ENCODE results near the gene NPY1R. TPM values are rescaled to one million over a fixed set of nuclear protein-coding genes. Genes with fewer than 3 reads are reported as not detected.

The NPY1R gene
- total and polyA plus RNA-seq, 3 donors from 2014 or later: 2.4 to 5.9 (median 2.8) TPM

GRCh38 chr4:163295138-163295537, 37.3 kb downstream of the NPY1R start:
- Histone ChIP-seq H3K9me3 (no peaks in the 10 kb centered on the region), H3K4me3 (no peak overlapping the region), H3K4me1 (no peaks in the 10 kb centered on the region), H3K36me3 (ENCODE audit: low read depth, missing control alignments) (no peaks in the 10 kb centered on the region), H3K27ac (no peak overlapping the region), H3K27me3 (no peaks in the 10 kb centered on the region)
- intact Hi-C loops (cut with DNase I; ENCODE audit: low total_unique reads): no loop called here
- TF ChIP-seq, protein P1, sequence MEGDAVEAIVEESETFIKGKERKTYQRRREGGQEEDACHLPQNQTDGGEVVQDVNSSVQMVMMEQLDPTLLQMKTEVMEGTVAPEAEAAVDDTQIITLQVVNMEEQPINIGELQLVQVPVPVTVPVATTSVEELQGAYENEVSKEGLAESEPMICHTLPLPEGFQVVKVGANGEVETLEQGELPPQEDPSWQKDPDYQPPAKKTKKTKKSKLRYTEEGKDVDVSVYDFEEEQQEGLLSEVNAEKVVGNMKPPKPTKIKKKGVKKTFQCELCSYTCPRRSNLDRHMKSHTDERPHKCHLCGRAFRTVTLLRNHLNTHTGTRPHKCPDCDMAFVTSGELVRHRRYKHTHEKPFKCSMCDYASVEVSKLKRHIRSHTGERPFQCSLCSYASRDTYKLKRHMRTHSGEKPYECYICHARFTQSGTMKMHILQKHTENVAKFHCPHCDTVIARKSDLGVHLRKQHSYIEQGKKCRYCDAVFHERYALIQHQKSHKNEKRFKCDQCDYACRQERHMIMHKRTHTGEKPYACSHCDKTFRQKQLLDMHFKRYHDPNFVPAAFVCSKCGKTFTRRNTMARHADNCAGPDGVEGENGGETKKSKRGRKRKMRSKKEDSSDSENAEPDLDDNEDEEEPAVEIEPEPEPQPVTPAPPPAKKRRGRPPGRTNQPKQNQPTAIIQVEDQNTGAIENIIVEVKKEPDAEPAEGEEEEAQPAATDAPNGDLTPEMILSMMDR (IDR thresholded peaks at IDR 0.05): no peak
- no peak for TF ChIP-seq POLR2A (IDR thresholded peaks at IDR 0.05)
- no peak for DNase-seq
- 75 to 89% methylated on average over 3 of the region's 3 CpGs for WGBS, 2 donors

DNA sequence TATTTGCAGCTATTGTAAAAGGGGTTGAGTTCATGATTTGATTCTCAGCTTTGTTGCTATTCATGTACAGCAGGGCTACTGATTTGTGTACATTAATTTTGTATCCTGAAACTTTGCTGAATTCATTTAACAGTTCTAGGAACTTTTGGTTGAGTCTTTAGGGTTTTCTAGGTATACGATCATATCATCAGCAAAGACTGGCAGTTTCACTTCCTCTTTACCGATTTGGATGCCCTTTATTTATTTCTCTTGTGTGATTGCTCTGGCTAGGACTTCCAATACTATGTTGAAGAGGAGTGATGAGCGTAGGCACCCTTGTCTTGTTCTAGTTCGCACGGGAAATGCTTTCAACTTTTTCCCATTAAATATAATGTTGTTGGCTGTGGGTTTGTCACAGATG, 48.1 kb downstream of the NPY1R start:
- H3K27ac ChIP-seq: no peak overlapping the region
- no peak for TF ChIP-seq POLR2A (IDR thresholded peaks at IDR 0.05)
- TF ChIP-seq, protein P1 (IDR thresholded peaks at IDR 0.05): no peak
- no peaks in the 10 kb centered on the region for H3K9me3 ChIP-seq
- no peaks in the 10 kb centered on the region for H3K4me1 ChIP-seq
- H3K27me3 ChIP-seq: no peaks in the 10 kb centered on the region
- intact Hi-C loops (cut with DNase I; ENCODE audit: low total_unique reads): no loop called here
- H3K36me3 ChIP-seq (ENCODE audit: low read depth, missing control alignments): no peaks in the 10 kb centered on the region
- no peak overlapping the region for H3K4me3 ChIP-seq
- 90 to 91% methylated on average over 5 of the region's 5 CpGs for WGBS, 2 donors
- DNase-seq: no peak

GRCh38 chr4:163280703-163281519, 51.5 kb downstream of the NPY1R start:
- no peaks in the 10 kb centered on the region for H3K4me1 ChIP-seq
- DNase-seq: no peak
- H3K27me3 ChIP-seq: no peaks in the 10 kb centered on the region
- intact Hi-C loops (cut with DNase I; ENCODE audit: low total_unique reads): no loop called here
- no peaks in the 10 kb centered on the region for H3K36me3 ChIP-seq (ENCODE audit: low read depth, missing control alignments)
- no peak overlapping the region for H3K4me3 ChIP-seq
- no peak overlapping the region for H3K27ac ChIP-seq
- TF ChIP-seq, protein P1 (IDR thresholded peaks at IDR 0.05): no peak
- TF ChIP-seq POLR2A (IDR thresholded peaks at IDR 0.05): no peak
- no peaks in the 10 kb centered on the region for H3K9me3 ChIP-seq
- 39 to 58% methylated on average over 2 to 3 of the region's 3 CpGs for WGBS, 2 donors

GRCh38 chr4:163279713-163280112, 52.7 kb downstream of the NPY1R start:
- no peak for DNase-seq
- H3K27ac ChIP-seq: no peak overlapping the region
- no peak overlapping the region for H3K4me3 ChIP-seq
- intact Hi-C loops (cut with DNase I; ENCODE audit: low total_unique reads): no loop called here
- no peaks in the 10 kb centered on the region for H3K9me3 ChIP-seq
- no peaks in the 10 kb centered on the region for H3K36me3 ChIP-seq (ENCODE audit: low read depth, missing control alignments)
- no peaks in the 10 kb centered on the region for H3K27me3 ChIP-seq
- 89% methylated on average over 5 of the region's 5 CpGs for WGBS, 2 donors
- TF ChIP-seq, protein P1 (IDR thresholded peaks at IDR 0.05): no peak
- TF ChIP-seq POLR2A (IDR thresholded peaks at IDR 0.05): no peak
- no peaks in the 10 kb centered on the region for H3K4me1 ChIP-seq

GRCh38 chr4:163274861-163275260, 57.5 kb downstream of the NPY1R start:
- Histone ChIP-seq H3K27ac (no peak overlapping the region), H3K9me3 (no peaks in the 10 kb centered on the region), H3K36me3 (ENCODE audit: low read depth, missing control alignments) (no peaks in the 10 kb centered on the region), H3K4me1 (no peaks in the 10 kb centered on the region), H3K4me3 (no peak overlapping the region), H3K27me3 (no peaks in the 10 kb centered on the region)
- WGBS, 2 donors: 89 to 93% methylated on average over 3 of the region's 3 CpGs
- DNase-seq: no peak
- TF ChIP-seq POLR2A (IDR thresholded peaks at IDR 0.05): no peak
- TF ChIP-seq, protein P1 (IDR thresholded peaks at IDR 0.05): no peak
- intact Hi-C loops (cut with DNase I; ENCODE audit: low total_unique reads): no loop called here

Measured in testis (tissue), 3 donors.